GM13977 (cell line): ENCODE data around the gene CLPTM1L.
"Not testable (repeated sequence)": the region's sequence is repeated elsewhere in the genome, so short reads cannot be mapped to it uniquely, and the experiment has no call there.

ENCODE experiments used
- DNase-seq: peaks from one replicate; pipeline ENCODE4 v3.0.0; 2012; ENCODE audit warnings: low spot score
- CTCF ChIP-seq: IDR thresholded peaks from 2 replicates; pipeline ENCODE4 v1.5.1; 2012; ENCODE audit warnings: mild to moderate bottlenecking, control low read depth; ENCODE audit not compliant: insufficient read depth; ENCODE audit errors: extremely low read depth, missing control alignments
- in situ Hi-C: fragments of 300-500 bp; cut with MboI; formaldehyde crosslinking; loops from one replicate; pipeline ENCODE4 v1.12.0; 2022; ENCODE audit warnings: low sequenced_read_pairs, low pct_unique_long_range_greater_than_20kb, mixed read lengths, inconsistent platforms; ENCODE audit not compliant: unreplicated experiment

The CLPTM1L gene

DNA sequence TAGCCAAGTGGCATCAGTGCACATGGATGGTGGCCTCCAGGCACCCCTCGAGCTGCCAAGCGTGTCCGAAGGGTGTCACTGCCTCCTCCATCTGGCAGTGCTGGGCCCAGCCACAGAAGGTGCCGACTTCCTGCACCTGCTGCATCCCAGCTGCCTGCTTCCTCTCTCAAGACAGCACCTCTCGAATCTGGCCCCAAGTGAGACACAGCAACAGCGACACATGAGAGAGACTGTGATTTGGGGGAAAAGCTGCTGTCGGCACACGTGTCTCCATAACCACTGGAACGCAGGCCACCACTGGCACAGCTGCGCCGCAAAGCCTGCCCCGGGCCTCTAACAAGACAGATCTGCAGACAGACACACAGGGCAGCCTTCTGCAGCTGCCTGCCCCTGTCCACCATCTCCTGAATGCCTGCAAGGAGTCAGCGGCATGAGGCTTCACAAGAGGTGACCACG is 8.8 kb downstream of the CLPTM1L start:
- DNase-seq = no peak
- TF ChIP-seq CTCF = no peak
- in situ Hi-C loops = no loop called here

GRCh38 chr5:1335540-1336095 is 9.3 kb downstream of the CLPTM1L start:
- no peak for DNase-seq
- in situ Hi-C loops = no loop called here
- no peak for TF ChIP-seq CTCF

DNA sequence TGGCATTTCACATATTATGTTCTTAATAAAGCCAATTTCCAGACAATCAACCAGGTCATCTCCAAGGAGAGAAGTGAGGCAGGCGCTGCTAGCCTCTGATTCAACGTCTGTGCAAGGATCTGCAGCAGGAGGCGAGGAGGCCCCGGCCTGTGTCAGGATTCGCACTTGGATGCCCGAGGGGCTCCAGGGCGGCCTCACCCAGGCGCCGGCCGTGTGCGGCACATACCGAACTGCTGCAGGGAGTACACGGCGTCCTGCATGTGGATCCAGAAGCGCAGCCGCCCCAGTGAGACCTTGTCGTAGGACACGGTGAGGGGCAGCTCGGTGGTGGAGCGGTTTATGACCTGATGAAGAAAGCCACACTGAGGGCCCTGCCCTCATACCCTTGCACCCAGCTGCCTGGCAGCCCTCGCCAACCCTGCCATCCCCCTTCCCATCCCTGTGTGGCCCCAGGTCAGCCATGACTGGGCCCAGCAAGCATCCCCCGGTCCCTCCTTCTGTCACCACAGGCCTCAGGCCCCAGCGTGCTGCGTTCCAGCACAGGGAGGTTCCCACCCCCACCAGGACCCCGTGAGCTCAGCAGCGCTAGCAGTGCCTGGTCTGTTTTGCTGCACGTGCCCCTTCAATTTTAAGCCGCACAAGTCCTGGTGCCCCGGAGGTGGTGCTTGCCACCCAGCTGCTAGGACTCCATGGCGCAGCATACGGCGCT is 9.9 kb downstream of the CLPTM1L start:
- no peak for TF ChIP-seq CTCF
- in situ Hi-C loops = no loop called here
- DNase-seq = no peak

- no peak for DNase-seq
- in situ Hi-C loops = no loop called here
- no peak for TF ChIP-seq CTCF
Observed at GRCh38 chr5:1333986-1334385, 10.9 kb downstream of the CLPTM1L start.

- in situ Hi-C loops, DNase-seq: not testable (repeated sequence)
Observed at GRCh38 chr5:1333286-1333685, 11.6 kb downstream of the CLPTM1L start.

GRCh38 chr5:1332461-1333001 is 12.4 kb downstream of the CLPTM1L start:
- no peak for TF ChIP-seq CTCF
- in situ Hi-C loops = no loop called here
- DNase-seq = no peak

DNA sequence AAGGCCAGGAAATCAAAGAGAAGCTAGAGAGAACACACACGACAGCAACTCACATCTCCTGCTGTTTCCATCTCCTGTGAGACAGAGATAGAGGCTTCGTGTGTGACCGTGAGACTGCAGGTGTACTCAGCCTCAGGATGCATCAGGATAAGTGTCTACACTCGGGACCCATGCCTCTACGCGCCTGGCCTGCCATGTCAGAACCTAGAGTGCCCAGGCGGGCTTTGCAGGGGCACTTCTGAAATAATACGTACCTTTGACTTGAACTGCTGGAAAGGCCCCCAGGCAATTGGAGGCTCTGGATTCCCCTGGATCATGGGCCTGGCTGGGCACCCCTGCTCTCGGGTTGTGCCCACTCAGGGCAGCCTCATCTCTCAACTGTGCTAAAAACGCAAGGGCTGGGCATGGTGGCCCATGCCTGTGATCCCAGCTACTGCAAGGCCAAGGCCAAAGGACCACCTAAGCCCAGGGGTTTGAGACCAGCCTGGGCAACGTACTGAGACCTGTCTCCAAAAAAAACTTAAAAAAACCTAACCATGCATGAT is 13.0 kb downstream of the CLPTM1L start:
- no peak for DNase-seq
- in situ Hi-C loops = no loop called here
- no peak for TF ChIP-seq CTCF
